Measurements from ENCODE around the gene SETD6.

SETD6 gene

DNA sequence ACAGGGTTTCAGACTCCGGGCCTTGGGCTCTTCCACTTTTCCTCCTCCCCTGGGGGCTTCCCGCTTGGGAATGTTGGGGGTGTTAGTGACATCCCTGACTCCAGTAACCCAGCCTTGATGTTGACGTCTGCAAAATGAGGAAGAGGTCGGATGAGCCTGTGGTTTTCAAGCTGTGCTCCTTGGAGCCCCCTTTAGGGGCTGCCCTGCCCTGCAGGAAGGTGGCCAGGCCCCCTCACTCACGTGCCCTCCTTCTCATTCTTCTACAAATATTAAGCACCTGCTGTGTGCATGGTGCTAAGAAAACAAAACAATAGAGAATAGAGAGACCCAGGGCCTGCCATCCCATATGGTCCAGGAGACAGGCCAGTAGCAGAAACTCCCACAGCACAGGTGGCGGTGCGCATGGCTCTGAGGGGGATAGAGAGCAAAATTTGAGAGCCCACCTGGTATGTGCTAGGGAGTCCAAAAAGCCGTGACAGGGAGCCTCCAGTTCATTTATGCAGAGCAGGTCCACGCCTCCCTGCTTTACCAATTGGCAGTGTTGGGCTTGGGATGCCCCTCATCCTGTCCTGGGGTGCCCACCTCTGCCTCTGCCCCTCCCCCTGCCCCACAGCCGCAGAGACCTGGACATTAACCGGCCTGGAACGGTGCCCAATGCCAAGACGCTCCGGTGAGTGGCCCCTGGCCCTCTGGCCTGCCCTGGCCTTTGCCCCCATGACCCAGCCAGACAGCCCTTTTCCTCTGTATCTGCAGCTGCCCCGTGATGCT is 7.9 kb upstream of the SETD6 start:
- Histone ChIP-seq H2AFZ (ENCODE audit: low read depth, low read length) (no peak overlapping the region), H3K79me2 (ENCODE audit: low read length) (no peaks in the 10 kb centered on the region), H3K4me1 (ENCODE audit: low read length) (no peaks in the 10 kb centered on the region), H3K27me3 (ENCODE audit: low read depth, low read length) (no peaks in the 10 kb centered on the region), H3K9me3 (ENCODE audit: insufficient read depth, low read length) (no peaks in the 10 kb centered on the region), H3K4me2 (ENCODE audit: low read length) (no peak overlapping the region), H3K27ac (ENCODE audit: low read length) (no peak overlapping the region), H4K20me1 (ENCODE audit: insufficient read depth, low read length) (no peaks in the 10 kb centered on the region), H3K4me3 (ENCODE audit: low read length) (no peak overlapping the region), H3K36me3 (replicated peaks; ENCODE audit: low read depth, low read length) (no peaks in the 10 kb centered on the region), H3K9ac (ENCODE audit: low read length) (no peak overlapping the region)
- TF ChIP-seq CTCF (IDR thresholded peaks at IDR 0.05; ENCODE audit: low read depth, low read length), result 0 out of 2 replicates have a peak, but pooled peaks have one; percentile 2
- TF ChIP-seq EZH2phosphoT487 (IDR thresholded peaks at IDR 0.05; ENCODE audit: low read depth), result no peak

- no peak overlapping the region for H3K9ac ChIP-seq (ENCODE audit: low read length)
- TF ChIP-seq EZH2phosphoT487 (IDR thresholded peaks at IDR 0.05; ENCODE audit: low read depth) (no peak), CTCF (IDR thresholded peaks at IDR 0.05; ENCODE audit: low read depth, low read length) (no peak)
Observed at GRCh38 chr16:58507963-58508670, 7.2 kb upstream of the SETD6 start.

GRCh38 chr16:58508671-58509251 is 6.6 kb upstream of the SETD6 start:
- no peaks in the 10 kb centered on the region for H3K36me3 ChIP-seq (replicated peaks; ENCODE audit: low read depth, low read length)
- no peak overlapping the region for H3K4me2 ChIP-seq (ENCODE audit: low read length)
- no peak overlapping the region for H3K4me3 ChIP-seq (ENCODE audit: low read length)
- no peak overlapping the region for H2AFZ ChIP-seq (ENCODE audit: low read depth, low read length)
- H4K20me1 ChIP-seq (ENCODE audit: insufficient read depth, low read length), result no peaks in the 10 kb centered on the region
- H3K9ac ChIP-seq (ENCODE audit: low read length), result no peak overlapping the region
- H3K27ac ChIP-seq (ENCODE audit: low read length), result no peak overlapping the region
- TF ChIP-seq CTCF (IDR thresholded peaks at IDR 0.05; ENCODE audit: low read depth, low read length) (no peak), EZH2phosphoT487 (IDR thresholded peaks at IDR 0.05; ENCODE audit: low read depth) (no peak)
- no peaks in the 10 kb centered on the region for H3K4me1 ChIP-seq (ENCODE audit: low read length)
- no peaks in the 10 kb centered on the region for H3K79me2 ChIP-seq (ENCODE audit: low read length)
- H3K9me3 ChIP-seq (ENCODE audit: insufficient read depth, low read length), result no peaks in the 10 kb centered on the region
- no peaks in the 10 kb centered on the region for H3K27me3 ChIP-seq (ENCODE audit: low read depth, low read length)

More at GRCh38 chr16:58507963-58508670, 7.2 kb upstream of the SETD6 start:
- Histone ChIP-seq H3K4me1 (ENCODE audit: low read length) (no peaks in the 10 kb centered on the region), H4K20me1 (ENCODE audit: insufficient read depth, low read length) (no peaks in the 10 kb centered on the region), H3K36me3 (replicated peaks; ENCODE audit: low read depth, low read length) (no peaks in the 10 kb centered on the region), H3K4me3 (ENCODE audit: low read length) (no peak overlapping the region), H3K4me2 (ENCODE audit: low read length) (no peak overlapping the region), H3K27me3 (ENCODE audit: low read depth, low read length) (no peaks in the 10 kb centered on the region), H3K79me2 (ENCODE audit: low read length) (no peaks in the 10 kb centered on the region), H2AFZ (ENCODE audit: low read depth, low read length) (no peak overlapping the region), H3K27ac (ENCODE audit: low read length) (no peak overlapping the region), H3K9me3 (ENCODE audit: insufficient read depth, low read length) (no peaks in the 10 kb centered on the region)
